Right atrium auricular region (tissue), 2 donors: ENCODE measurements around the gene ENO1. TPM values are rescaled to one million over a fixed set of nuclear protein-coding genes. Genes with fewer than 3 reads are reported as not detected.
"Not testable (repeated sequence)": the region's sequence is repeated elsewhere in the genome, so short reads cannot be mapped to it uniquely, and the experiment has no call there.

Experiments used
- DNase-seq: peaks from one replicate; pipeline ENCODE4 v3.0.0-alpha.2; 2019; ENCODE audit warnings: low spot score
- H3K27ac ChIP-seq, 2 donors: fragments of 200-600 bp; sonication (generic); 1 replicate in 1 of 2; 2 replicates in 1 of 2; pipeline ENCODE4 v1.5.1; 2016 to 2019
- H3K27me3 ChIP-seq, 2 donors: fragments of 200-600 bp; sonication (generic); one replicate each; pipeline versions ENCODE4 v1.5.1 to v1.6.0; 2017 to 2019
- H3K36me3 ChIP-seq: fragments of 200-600 bp; sonication (generic); one replicate; pipeline ENCODE4 v1.5.1; 2016
- H3K4me1 ChIP-seq, 2 donors: fragments of 200-600 bp; sonication (generic); one replicate each; pipeline versions ENCODE4 v1.5.1 to v1.6.0; 2017 to 2019
- H3K4me3 ChIP-seq, 2 donors: fragments of 200-600 bp; sonication (generic); 1 replicate in 1 of 2; 2 replicates in 1 of 2; pipeline ENCODE4 v1.5.1; 2017 to 2019; ENCODE audit warnings: mild to moderate bottlenecking in 1 of 2, moderate library complexity in 1 of 2
- H3K9me3 ChIP-seq, 2 donors: fragments of 200-600 bp; sonication (generic); one replicate each; pipeline ENCODE4 v1.5.1; 2019
- total RNA-seq, 2 donors: library from RNA; depleted of rRNA; stranded (reverse); fragments of >200 nt; gene quantifications; one replicate each; pipeline ENCODE4 v1.1.0, GENCODE V29; 2016
- TF ChIP-seq, protein P1 (sequence below), 2 donors: fragments of 200-600 bp; sonication (generic); IDR thresholded peaks; one replicate each; pipeline ENCODE4 v1.5.1; 2019; ENCODE audit warnings: antibody characterized with exemption in 2 of 2

The ENO1 gene
- total RNA-seq, 2 donors from 2014 or later = 149 to 334 TPM

DNA sequence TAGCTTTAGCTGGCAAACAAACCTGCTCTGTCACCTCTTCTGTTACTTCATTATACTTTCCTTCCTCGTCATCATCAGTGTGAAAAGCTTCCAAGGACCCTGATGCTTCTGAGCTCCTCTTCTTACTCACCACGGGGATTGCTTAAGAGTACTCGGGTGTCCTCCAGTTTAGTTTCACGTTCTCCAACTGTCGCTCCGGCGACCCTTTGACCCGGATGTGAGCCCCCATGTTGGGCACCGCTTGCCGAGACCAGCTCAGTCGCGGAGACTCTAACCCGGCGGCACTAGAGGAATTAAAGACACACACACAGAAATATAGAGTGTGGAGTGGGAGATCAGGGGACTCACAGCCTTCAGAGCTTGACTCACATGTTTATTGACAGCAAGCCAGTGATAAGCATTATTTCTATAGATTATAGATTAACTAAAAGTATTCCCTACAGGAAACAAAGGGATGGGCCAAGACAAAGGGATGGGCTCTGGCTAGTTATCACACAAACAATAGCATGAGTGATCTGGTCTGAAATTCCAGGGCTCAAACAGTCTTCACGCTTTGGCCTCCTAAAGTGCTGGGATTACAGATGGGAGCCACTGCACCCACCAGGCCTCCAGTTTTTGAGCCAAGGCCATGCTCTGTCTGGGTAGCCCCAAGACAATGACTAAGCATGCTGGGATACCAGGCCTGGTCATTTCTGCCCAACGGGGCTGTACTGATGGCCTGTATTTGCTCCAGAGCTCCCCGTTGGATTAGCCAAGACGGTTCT is 30.1 kb upstream of the ENO1 start:
- H3K4me3 ChIP-seq = no peak overlapping the region
- no peak for DNase-seq
- TF ChIP-seq, protein P1, sequence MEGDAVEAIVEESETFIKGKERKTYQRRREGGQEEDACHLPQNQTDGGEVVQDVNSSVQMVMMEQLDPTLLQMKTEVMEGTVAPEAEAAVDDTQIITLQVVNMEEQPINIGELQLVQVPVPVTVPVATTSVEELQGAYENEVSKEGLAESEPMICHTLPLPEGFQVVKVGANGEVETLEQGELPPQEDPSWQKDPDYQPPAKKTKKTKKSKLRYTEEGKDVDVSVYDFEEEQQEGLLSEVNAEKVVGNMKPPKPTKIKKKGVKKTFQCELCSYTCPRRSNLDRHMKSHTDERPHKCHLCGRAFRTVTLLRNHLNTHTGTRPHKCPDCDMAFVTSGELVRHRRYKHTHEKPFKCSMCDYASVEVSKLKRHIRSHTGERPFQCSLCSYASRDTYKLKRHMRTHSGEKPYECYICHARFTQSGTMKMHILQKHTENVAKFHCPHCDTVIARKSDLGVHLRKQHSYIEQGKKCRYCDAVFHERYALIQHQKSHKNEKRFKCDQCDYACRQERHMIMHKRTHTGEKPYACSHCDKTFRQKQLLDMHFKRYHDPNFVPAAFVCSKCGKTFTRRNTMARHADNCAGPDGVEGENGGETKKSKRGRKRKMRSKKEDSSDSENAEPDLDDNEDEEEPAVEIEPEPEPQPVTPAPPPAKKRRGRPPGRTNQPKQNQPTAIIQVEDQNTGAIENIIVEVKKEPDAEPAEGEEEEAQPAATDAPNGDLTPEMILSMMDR (IDR thresholded peaks at IDR 0.05) = no peak
- no peak overlapping the region for H3K27ac ChIP-seq
- H3K4me1 ChIP-seq = peaks cover 0 to 9% of the 10 kb centered on the region in 2 donors
- H3K27me3 ChIP-seq = no peaks in the 10 kb centered on the region
- H3K9me3 ChIP-seq = no peaks in the 10 kb centered on the region
- no peaks in the 10 kb centered on the region for H3K36me3 ChIP-seq

DNA sequence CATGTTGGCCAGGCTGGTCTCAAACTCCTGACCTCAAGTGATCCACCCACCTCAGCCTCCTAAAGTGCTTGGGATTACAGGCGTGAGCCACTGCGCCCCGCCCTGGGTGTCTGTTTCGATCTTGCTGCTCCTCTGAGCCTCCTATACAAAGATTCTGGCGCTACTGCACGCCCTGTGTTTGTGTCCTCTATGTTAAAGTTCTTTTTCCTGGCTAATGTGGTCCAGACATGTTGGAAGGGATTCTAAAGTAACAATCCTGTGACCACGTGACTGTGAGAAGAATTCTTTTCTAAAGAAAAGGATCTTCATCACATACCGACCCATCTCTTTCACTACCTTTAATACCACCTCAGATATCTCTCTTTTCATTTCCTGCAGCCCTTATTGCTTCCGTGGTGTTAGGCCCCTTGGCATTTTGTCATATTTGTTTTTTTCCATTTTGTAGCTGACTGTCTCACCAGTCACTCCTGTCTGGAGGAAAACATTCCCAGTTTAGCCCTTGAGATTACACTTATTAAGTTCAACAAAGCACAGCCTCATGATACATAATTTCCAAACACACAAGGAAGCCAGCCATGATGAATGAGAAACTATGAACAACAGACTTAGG is 27.2 kb upstream of the ENO1 start:
- Histone ChIP-seq H3K4me3 (no peak overlapping the region), H3K27me3 (no peaks in the 10 kb centered on the region), H3K36me3 (no peaks in the 10 kb centered on the region), H3K27ac (peak overlapping the region; percentile 35 to 66), H3K9me3 (no peaks in the 10 kb centered on the region), H3K4me1 (peaks cover 0 to 10% of the 10 kb centered on the region in 2 donors)
- TF ChIP-seq, protein P1 (IDR thresholded peaks at IDR 0.05) = no peak
- no peak for DNase-seq

DNA sequence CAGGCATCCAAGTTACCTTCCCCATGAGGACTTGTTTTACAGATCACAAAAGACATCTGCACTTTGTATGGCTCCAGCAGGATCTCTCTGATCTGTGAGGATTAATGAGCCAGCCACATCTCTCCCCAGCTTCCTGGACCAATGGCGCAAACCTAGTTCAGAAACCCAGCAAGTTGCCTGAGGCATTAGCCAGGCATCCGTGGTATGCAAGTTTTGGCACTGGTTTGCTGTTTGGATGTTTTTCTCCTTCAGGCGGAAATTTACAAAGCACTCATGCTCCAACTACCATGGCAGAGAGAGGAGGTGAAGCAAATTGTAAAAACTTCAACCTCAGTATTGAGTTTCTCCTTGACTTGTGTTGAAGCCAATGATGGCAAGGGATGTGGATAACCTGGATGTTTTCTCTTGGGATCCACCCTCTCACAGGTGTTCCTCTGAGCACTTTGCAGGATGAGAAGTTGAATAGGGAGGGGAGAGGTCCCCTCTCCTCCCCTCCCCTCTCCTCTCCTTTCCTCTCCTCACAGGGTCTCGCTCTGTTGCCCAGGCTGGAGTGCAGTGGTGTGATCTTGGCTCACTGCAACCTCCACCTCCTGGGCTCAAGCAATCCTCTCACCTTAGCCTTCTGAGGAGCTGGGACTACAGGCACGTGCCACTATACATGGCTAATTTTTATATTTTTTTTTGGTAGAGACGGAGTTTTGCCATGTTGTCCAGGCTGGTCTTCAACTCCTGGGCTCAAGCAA is 25.6 kb upstream of the ENO1 start:
- TF ChIP-seq, protein P1 (IDR thresholded peaks at IDR 0.05) = no peak
- peak overlapping the region; percentile 35 to 52 for H3K27ac ChIP-seq
- H3K27me3 ChIP-seq = no peaks in the 10 kb centered on the region

DNA sequence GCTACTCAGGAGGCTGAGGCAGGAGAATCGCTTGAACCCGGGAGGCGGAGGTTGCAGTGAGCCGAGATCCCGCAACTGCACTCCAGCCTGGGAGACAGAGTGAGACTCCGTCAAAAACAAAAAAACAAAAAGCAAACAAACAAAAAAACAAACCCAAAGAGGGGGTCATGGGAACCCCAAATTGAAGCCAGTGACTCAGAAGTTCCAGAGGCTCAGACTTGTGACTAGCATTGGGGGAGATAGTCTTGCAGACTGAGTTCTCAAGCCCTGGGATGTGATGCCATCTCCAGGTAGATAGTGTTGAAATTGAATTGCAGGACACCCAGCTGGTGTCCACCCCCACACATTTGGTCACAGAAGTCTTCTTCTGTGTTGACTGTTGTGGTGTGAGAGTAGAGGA is 24.9 kb upstream of the ENO1 start:
- DNase-seq = no peak
- H3K4me1 ChIP-seq = peaks cover 0 to 10% of the 10 kb centered on the region in 2 donors
- TF ChIP-seq, protein P1 (IDR thresholded peaks at IDR 0.05) = no peak

More for the DNA sequence above, 25.6 kb upstream of the ENO1 start:
- DNase-seq = peak; percentile 80
- Histone ChIP-seq H3K36me3 (no peaks in the 10 kb centered on the region), H3K4me1 (peaks cover 0 to 10% of the 10 kb centered on the region in 2 donors), H3K4me3 (no peak overlapping the region), H3K9me3 (no peaks in the 10 kb centered on the region)

DNA sequence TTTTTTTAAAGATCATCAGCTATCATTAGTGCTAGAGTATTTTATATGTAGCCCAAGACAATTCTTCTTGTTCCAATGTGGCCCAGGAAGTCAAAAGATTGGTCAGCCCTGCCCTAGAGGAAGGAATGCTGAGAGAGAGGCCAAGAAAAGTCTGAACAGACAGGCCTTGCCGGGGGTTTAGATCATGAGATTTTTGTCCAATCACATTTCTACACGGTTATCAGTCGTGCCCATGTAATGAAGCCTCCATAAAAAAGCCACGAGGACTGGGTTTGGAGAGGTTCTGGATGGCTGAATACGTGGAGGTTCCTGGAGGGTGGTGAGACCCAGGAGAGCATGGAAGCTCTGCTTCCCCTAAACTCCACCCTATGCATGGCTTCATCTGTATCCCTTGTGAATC is 24.3 kb upstream of the ENO1 start:
- TF ChIP-seq, protein P1 (IDR thresholded peaks at IDR 0.05) = no peak
- Histone ChIP-seq H3K27me3 (no peaks in the 10 kb centered on the region), H3K9me3 (no peaks in the 10 kb centered on the region), H3K4me1 (peaks cover 0 to 10% of the 10 kb centered on the region in 2 donors), H3K36me3 (no peaks in the 10 kb centered on the region), H3K4me3 (no peak overlapping the region), H3K27ac (no peak overlapping the region)
- no peak for DNase-seq

More for the DNA sequence above, 24.9 kb upstream of the ENO1 start:
- no peaks in the 10 kb centered on the region for H3K9me3 ChIP-seq
- no peaks in the 10 kb centered on the region for H3K27me3 ChIP-seq
- peak overlapping the region in 1 of 2 donors; percentile 52 for H3K27ac ChIP-seq
- H3K4me3 ChIP-seq = no peak overlapping the region
- no peaks in the 10 kb centered on the region for H3K36me3 ChIP-seq

DNA sequence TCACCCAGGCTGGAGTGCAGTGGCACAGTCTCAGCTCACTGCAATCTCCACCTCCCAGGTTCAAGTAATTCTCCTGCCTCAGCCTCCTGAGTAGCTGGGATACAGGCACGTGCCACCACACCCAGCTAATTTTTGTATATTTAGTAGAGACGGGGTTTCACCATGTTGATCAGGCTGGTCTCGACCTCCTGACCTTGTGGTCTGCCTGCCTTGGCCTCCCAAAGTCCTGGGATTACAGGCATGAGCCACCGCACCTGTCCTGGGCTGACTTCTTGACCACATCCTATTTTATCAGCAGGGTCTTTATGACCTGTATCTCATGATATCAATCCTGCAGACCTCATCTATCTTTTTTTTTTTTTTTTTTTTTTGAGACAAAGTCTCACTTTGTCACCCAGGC is 22.2 kb upstream of the ENO1 start:
- peaks cover 0 to 10% of the 10 kb centered on the region in 2 donors for H3K4me1 ChIP-seq
- H3K36me3 ChIP-seq, H3K27me3 ChIP-seq, H3K9me3 ChIP-seq, H3K4me3 ChIP-seq, H3K27ac ChIP-seq, DNase-seq: not testable (repeated sequence)
